ENCODE data around the gene RPS6KA2. TPM values are rescaled to one million over a fixed set of nuclear protein-coding genes. Genes with fewer than 3 reads are reported as not detected.
"Not testable (repeated sequence)": the region's sequence is repeated elsewhere in the genome, so short reads cannot be mapped to it uniquely, and the experiment has no call there.

Gene RPS6KA2
- total RNA-seq, 2 experiments from 2014 or later: 9.3 to 10.9 TPM

DNA sequence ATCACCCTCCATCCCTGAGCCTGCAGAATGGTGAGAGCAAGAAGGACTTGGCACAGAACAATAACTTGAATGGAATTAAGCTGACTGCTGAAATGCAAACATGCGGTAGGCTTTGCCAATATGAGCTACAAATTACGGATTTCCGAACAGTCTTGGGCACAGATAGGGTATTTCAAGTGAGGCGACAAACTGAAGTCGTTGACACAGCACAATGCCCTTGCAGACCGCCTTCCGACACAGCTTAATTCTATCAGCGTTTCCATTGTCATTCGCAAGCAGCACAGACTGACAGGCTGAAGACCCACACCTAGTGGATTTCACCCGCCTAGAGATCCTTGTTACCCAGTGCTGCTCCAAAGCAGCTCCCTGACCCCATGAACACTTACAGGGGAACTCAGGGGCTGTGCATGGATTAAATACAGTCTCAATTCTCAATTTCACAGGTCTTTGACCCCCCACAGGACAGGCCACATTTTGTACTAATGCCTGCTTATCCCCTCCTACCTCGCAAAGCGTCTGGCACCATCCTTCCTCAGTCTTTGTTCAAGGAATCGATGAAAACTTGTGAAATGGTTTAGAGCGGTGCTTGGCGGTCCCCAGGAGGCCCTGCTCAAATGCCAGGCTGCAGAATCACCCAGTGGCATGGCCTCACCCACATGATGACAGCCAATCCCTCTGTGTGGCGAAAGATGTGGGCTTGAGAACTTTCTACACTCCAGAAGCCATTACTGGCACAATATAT is 75.1 kb downstream of the RPS6KA2 start:
- no peaks in the 10 kb centered on the region for H3K36me3 Mint-ChIP-seq (ENCODE audit: low read depth)
- H3K4me3 Mint-ChIP-seq: no peak overlapping the region
- ATAC-seq (no peak), DNase-seq (no peak)
- intact Hi-C loops (cut with DNase I, micrococcal nuclease): no loop called here
- ChIA-PET POLR2A (no interaction called here), CTCF (no interaction called here)
- peaks cover 2% of the 10 kb centered on the region for H3K4me1 Mint-ChIP-seq
- no peaks in the 10 kb centered on the region for H3K9me3 Mint-ChIP-seq (ENCODE audit: low read depth)
- no peak overlapping the region for H3K27ac Mint-ChIP-seq
- no peaks in the 10 kb centered on the region for H3K27me3 Mint-ChIP-seq

DNA sequence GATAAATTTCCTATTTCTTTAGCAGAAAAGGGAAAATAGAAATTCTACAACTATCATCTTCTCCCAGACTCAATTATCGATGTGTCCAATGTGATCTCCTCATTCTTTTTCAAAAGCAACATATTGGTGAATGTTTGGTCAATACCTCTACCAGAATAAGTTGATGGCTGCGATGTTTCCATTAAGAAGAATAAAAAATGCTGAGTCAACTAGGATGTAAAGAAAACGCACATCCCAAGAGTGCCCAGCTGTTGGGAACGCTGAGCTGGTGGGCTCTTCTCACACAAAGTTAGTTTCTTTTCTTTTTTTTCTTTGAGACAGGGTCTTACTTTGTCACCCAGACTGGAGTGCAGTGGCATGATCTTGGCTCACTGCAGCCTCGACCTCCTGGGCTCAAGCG is 80.4 kb downstream of the RPS6KA2 start:
- intact Hi-C loops (cut with DNase I, micrococcal nuclease): no loop called here
- no peaks in the 10 kb centered on the region for H3K36me3 Mint-ChIP-seq (ENCODE audit: low read depth)
- H3K9me3 Mint-ChIP-seq (ENCODE audit: low read depth): no peaks in the 10 kb centered on the region
- POLR2A ChIA-PET: no interaction called here
- H3K4me1 Mint-ChIP-seq: peaks cover 4% of the 10 kb centered on the region
- no peaks in the 10 kb centered on the region for H3K27me3 Mint-ChIP-seq
- no peak for ATAC-seq
- no peak overlapping the region for H3K27ac Mint-ChIP-seq
- CTCF ChIA-PET: no interaction called here
- no peak for DNase-seq
- no peak overlapping the region for H3K4me3 Mint-ChIP-seq

DNA sequence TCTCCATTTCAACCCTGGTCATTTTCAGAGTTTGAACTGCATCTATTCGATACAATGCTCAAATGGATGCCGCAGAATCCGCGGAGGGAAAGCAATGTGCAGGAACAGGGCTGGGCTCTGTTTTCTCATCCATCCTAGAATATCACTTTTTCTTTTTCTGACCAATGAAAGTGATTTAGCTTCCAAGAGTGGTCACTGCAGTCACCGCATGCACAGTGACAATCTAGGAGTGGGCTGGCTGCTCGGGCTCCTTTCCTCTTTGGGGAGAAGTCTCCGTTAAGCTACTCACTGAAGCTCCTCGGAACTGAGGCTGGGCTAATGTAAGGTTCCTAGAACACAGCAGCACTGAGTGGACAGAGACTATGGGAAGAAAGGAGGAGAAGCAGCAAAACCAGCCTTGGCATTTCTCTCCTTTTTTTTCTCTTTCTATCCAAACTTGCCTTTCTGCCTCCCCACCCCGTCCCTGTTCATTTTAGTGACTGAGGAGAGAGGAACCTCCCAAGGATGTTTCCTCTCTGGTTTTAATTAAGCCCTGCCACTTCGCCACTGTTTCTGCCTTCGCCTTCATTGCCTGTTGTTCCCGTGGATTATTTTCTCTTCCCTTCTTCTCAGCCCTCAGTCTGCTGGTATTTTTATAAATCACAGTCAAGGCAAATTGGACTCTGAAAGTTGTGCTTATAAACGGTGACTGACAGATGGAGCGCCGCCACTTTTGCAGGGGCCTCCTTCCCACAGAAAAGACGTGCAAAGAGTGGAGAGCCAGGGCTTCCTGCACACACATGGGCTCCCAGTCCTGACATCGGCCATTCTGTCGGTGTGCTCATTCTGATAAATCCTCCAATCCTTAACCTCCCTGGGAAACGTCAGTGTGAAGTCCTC is 81.7 kb downstream of the RPS6KA2 start:
- DNase-seq (no peak), ATAC-seq (no peak)
- Mint-ChIP-seq H3K9me3 (ENCODE audit: low read depth) (no peaks in the 10 kb centered on the region), H3K27ac (no peak overlapping the region), H3K4me3 (no peak overlapping the region), H3K36me3 (ENCODE audit: low read depth) (no peaks in the 10 kb centered on the region), H3K27me3 (no peaks in the 10 kb centered on the region), H3K4me1 (peaks cover 17% of the 10 kb centered on the region)
- intact Hi-C loops (cut with DNase I, micrococcal nuclease): no loop called here
- CTCF ChIA-PET: no interaction called here
- POLR2A ChIA-PET: no interaction called here

DNA sequence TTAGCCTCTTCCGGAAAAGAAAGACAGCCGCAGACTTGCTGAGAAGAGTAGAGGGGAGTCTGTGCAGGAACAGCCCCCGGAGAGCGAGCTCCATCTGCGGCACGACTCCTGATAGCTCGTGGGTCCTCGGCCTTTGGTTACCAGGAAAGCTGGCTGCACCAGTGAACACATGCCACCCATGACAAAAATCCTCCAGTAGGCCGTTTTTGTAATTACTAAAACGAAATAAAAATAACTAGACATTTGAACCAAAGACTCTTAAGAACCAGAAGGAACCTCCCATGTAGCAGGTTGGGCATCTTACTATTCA is 82.8 kb downstream of the RPS6KA2 start:
- ChIA-PET POLR2A (no interaction called here), CTCF (interaction anchor here (0.7 kb wide), 1 partner anchor 641 kb away, joined by 3 read pairs; no protein-coding TSS in a partner anchor)
- no peak overlapping the region for H3K27ac Mint-ChIP-seq
- ATAC-seq (no peak), DNase-seq (no peak)
- H3K4me3 Mint-ChIP-seq: no peak overlapping the region
- no peaks in the 10 kb centered on the region for H3K9me3 Mint-ChIP-seq (ENCODE audit: low read depth)
- H3K36me3 Mint-ChIP-seq (ENCODE audit: low read depth): peaks cover 2% of the 10 kb centered on the region
- no peaks in the 10 kb centered on the region for H3K27me3 Mint-ChIP-seq
- peaks cover 24% of the 10 kb centered on the region for H3K4me1 Mint-ChIP-seq
- intact Hi-C loops (cut with DNase I, micrococcal nuclease): no loop called here

DNA sequence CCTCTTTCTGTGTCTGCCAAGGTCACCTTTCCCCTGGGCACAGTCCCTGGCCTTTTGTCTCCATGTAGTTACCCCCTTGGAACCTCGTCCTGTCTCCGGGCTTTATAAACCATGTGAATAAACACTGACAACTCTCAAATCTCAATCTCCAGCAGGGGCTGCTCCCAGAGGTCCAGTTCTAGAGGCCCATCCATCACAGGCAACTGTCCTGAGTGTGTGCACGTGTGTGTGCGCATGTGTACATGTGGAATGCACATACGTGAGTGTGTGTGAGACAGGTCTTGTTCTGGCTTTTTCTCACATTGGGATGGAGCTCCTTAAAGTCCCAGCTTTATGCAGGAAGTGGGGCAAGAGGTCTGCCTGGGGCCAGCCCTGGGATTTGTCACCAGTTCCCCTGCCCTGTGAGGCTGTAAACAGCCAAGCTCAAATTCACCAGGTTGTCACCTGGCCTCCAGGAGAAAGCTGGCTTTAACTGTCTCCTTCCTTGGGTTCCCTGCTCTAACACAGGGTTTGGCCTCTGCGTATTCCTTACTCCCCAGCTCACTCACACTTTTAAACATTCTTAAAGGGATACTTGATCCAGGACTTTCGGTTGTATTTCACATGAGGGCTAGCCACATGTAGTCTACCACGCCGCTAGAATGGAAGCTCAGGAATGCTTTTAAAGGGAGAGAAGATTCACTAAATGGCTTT is 83.3 kb downstream of the RPS6KA2 start:
- DNase-seq (no peak), ATAC-seq (no peak)
- CTCF ChIA-PET: interaction anchor here (0.7 kb wide), 1 partner anchor 640 kb away, joined by 3 read pairs; no protein-coding TSS in a partner anchor
- no peaks in the 10 kb centered on the region for H3K27me3 Mint-ChIP-seq
- H3K27ac Mint-ChIP-seq: no peak overlapping the region
- no peak overlapping the region for H3K4me3 Mint-ChIP-seq
- peaks cover 2% of the 10 kb centered on the region for H3K36me3 Mint-ChIP-seq (ENCODE audit: low read depth)
- POLR2A ChIA-PET: no interaction called here
- intact Hi-C loops (cut with DNase I, micrococcal nuclease): no loop called here
- H3K4me1 Mint-ChIP-seq: peaks cover 27% of the 10 kb centered on the region
- H3K9me3 Mint-ChIP-seq (ENCODE audit: low read depth): no peaks in the 10 kb centered on the region

DNA sequence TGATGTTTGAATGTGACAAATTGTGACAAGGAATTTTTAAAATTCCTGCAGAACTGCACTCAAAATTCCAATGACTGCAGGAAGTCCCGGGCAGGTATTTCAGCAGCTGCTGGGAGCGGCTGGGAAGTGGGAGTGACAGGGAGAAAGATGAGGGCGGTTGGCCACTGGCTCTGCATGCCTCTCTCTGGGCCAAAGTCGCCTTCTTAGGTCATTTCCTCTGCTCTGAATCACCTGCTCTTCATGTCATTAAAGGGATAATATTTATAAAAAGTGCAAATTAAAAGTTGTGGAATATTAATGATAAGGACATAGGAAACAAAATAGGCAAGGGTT is 84.5 kb downstream of the RPS6KA2 start:
- no peak overlapping the region for H3K27ac Mint-ChIP-seq
- ATAC-seq (no peak), DNase-seq (no peak)
- H3K4me3 Mint-ChIP-seq: no peak overlapping the region
- H3K27me3 Mint-ChIP-seq: no peaks in the 10 kb centered on the region
- intact Hi-C loops (cut with DNase I, micrococcal nuclease): no loop called here
- H3K4me1 Mint-ChIP-seq: peaks cover 30% of the 10 kb centered on the region
- ChIA-PET CTCF (interaction anchor here (0.6 to 0.7 kb wide), 3 partner anchors 216 to 810 kb away, joined by 3 read pairs; no protein-coding TSS in a partner anchor), POLR2A (no interaction called here)
- peaks cover 2% of the 10 kb centered on the region for H3K36me3 Mint-ChIP-seq (ENCODE audit: low read depth)
- no peaks in the 10 kb centered on the region for H3K9me3 Mint-ChIP-seq (ENCODE audit: low read depth)

DNA sequence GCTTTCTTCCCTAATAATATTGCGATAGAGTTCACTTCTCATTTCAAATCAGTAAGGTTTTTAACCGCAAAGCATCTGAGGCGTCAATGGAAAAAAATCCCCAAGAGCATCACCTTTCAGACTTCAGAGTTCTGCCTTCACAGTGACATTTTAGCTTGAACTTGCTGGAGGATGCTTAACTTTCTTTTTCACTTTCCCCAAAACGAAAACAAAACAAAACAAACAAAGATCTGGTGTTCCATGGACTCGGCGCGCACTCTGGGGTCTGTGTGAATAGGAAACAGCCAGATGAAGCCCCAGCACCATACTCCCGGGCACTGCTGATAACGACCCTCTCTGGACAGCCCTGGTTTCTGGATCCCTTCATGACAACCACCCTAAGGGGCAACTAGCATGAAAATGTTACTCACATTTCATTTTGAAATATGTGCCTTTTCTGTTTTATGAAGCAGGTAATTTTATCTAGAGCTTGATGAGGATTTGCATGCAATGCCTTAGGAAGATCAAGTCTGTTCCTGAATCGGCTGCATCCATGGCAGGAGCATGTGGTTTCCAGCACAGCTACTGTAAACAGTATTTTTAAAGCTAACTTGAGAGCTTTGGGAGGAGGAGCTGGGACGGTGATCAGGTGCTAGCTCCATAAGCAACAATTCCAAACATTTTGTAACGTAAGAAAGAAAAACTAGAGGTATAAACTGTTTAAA is 85.0 kb downstream of the RPS6KA2 start:
- no peaks in the 10 kb centered on the region for H3K9me3 Mint-ChIP-seq (ENCODE audit: low read depth)
- H3K27ac Mint-ChIP-seq: peak overlapping the region; percentile 76
- DNase-seq: no peak
- intact Hi-C loops (cut with DNase I, micrococcal nuclease): no loop called here
- H3K36me3 Mint-ChIP-seq (ENCODE audit: low read depth): peaks cover 2% of the 10 kb centered on the region
- peaks cover 30% of the 10 kb centered on the region for H3K4me1 Mint-ChIP-seq
- no peaks in the 10 kb centered on the region for H3K27me3 Mint-ChIP-seq
- POLR2A ChIA-PET: no interaction called here
- peak overlapping the region; percentile 44 for H3K4me3 Mint-ChIP-seq
- ATAC-seq: no peak
- CTCF ChIA-PET: interaction anchor here (0.6 to 0.7 kb wide), 3 partner anchors 216 to 810 kb away, joined by 3 read pairs; no protein-coding TSS in a partner anchor

DNA sequence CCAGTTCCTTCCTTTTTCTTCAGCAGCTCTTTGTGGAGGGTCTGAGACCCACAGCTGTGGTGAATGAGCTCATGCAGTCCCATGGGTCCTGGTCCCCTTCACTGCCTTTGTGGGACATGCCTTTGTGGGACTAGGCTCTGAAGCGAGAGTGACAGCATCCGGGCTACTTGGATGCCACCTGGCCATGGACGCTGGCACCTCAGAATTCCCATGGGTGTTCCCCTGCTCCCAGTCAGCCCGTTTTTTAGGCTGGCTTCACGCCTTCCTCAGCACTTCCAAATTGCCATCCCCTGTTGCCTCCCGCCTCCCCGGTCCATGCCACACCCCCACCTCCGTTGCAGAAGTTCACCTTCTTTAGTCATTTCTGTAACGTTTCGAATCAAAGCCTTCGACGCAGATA is 85.7 kb downstream of the RPS6KA2 start:
- intact Hi-C loops (cut with DNase I, micrococcal nuclease): no loop called here
- peaks cover 2% of the 10 kb centered on the region for H3K36me3 Mint-ChIP-seq (ENCODE audit: low read depth)
- H3K27ac Mint-ChIP-seq: peak overlapping the region; percentile 76
- ATAC-seq (peak; percentile 8), DNase-seq (peak; percentile 16)
- no peaks in the 10 kb centered on the region for H3K27me3 Mint-ChIP-seq
- ChIA-PET CTCF (no interaction called here), POLR2A (no interaction called here)
- H3K4me1 Mint-ChIP-seq: peaks cover 30% of the 10 kb centered on the region
- H3K4me3 Mint-ChIP-seq: peak overlapping the region; percentile 44
- no peaks in the 10 kb centered on the region for H3K9me3 Mint-ChIP-seq (ENCODE audit: low read depth)

DNA sequence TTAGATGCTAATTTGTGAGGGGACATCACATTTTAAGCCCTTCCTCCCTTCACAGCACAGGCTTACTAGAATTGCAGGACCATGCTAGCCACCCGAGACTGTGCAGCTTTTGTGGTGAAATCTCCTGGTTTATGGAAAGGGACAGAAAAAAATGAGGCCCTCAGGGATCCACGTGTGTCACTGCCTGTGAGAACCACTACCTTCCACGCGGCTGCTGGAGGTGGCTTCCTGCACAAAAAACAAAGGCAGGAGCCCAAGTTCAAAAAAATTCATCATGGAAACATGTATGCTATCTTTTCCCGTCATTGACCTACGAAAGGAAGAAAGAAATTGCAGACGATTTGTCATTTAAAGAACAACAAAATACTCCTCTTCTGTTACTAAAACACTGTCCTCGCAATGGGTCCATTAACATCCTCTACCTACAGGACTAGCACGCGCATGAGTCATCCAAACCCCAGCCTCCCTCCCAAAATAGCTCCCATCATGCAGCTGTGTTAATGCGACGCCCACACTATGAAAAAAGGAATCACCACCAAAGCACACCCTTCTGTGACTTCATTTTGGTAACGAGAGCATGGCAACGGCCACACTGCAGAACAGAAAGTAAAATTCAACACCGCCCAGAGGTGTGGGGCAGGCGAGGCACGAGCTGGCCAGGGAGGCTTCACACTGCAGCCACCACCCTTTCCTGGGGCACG is 86.3 kb downstream of the RPS6KA2 start:
- POLR2A ChIA-PET: interaction anchor here (0.6 kb wide), 1 partner anchor 15 kb away, joined by 4 read pairs; no protein-coding TSS in a partner anchor
- H3K9me3 Mint-ChIP-seq (ENCODE audit: low read depth): no peaks in the 10 kb centered on the region
- H3K27ac Mint-ChIP-seq: peak overlapping the region; percentile 76
- H3K27me3 Mint-ChIP-seq: no peaks in the 10 kb centered on the region
- peaks cover 30% of the 10 kb centered on the region for H3K4me1 Mint-ChIP-seq
- intact Hi-C loops (cut with DNase I, micrococcal nuclease): no loop called here
- peak; percentile 93 for ATAC-seq
- CTCF ChIA-PET: no interaction called here
- DNase-seq: peak; percentile 75
- H3K36me3 Mint-ChIP-seq (ENCODE audit: low read depth): peaks cover 2% of the 10 kb centered on the region
- H3K4me3 Mint-ChIP-seq: peak overlapping the region; percentile 44

DNA sequence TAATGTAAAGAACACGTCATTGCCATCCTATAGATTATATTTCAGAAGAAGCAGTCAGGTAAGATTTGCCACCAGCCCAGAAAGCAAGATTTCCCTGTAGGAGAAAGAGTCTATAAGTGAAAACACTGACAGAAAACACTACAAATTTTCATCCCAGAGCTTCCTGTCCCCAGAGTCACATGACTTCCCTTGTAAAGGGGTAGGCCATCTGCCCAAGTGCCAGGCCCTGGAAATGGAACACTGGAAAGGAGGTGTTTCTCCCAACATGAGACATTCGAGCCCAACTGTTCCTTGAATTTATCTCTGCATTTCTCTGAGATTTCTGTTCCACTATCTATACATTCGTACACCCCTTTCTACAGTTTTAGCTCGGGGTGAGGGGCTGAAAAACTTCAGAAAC is 87.5 kb downstream of the RPS6KA2 start:
- ChIA-PET POLR2A (no interaction called here), CTCF (no interaction called here)
- no peaks in the 10 kb centered on the region for H3K27me3 Mint-ChIP-seq
- no peak for ATAC-seq
- DNase-seq: no peak
- H3K4me1 Mint-ChIP-seq: peaks cover 30% of the 10 kb centered on the region
- no peaks in the 10 kb centered on the region for H3K9me3 Mint-ChIP-seq (ENCODE audit: low read depth)
- H3K27ac Mint-ChIP-seq: no peak overlapping the region
- no peak overlapping the region for H3K4me3 Mint-ChIP-seq
- intact Hi-C loops (cut with DNase I, micrococcal nuclease): no loop called here
- H3K36me3 Mint-ChIP-seq (ENCODE audit: low read depth): peaks cover 2% of the 10 kb centered on the region

DNA sequence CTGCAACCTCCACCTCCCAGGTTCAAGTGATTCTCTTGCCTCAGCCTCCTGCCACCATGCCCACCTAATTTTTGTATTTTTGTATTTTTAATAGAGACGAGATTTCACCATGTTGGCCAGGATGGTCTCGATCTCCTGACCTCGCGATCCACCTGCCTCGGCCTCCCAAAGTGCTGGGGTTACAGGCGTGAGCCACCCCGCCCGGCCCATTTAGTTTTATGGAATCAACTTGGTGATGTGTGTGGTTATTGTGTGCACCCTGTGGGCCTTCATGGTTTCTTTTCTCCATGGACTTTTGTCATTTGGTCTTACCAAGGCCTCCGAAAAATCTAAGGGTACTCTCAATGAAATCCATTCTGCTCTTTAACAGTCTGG is 88.1 kb downstream of the RPS6KA2 start:
- DNase-seq; intact Hi-C loops (cut with DNase I, micrococcal nuclease); H3K27ac Mint-ChIP-seq; ATAC-seq; CTCF ChIA-PET; H3K4me3 Mint-ChIP-seq; H3K27me3 Mint-ChIP-seq; H3K36me3 Mint-ChIP-seq (ENCODE audit: low read depth); POLR2A ChIA-PET; H3K9me3 Mint-ChIP-seq (ENCODE audit: low read depth): not testable (repeated sequence)
- H3K4me1 Mint-ChIP-seq: peaks cover 30% of the 10 kb centered on the region

Data from activated CD4-positive, alpha-beta T cell treated with anti-CD3 and anti-CD28 coated beads for 36 hours (primary cell).